Mesothelial cell of epicardium (in vitro differentiated cells): ENCODE measurements around the gene KIRREL1. TPM values are rescaled to one million over a fixed set of nuclear protein-coding genes. Genes with fewer than 3 reads are reported as not detected.

Experiments used
- DNase-seq, 2 experiments: peaks; one replicate each; pipeline ENCODE4 v3.0.0; 2021; ENCODE audit warnings: low spot score in 2 of 2; ENCODE audit not compliant: unreplicated experiment in 2 of 2
- H3K27ac Mint-ChIP-seq: 2 replicates; pipeline ENCODE4 v1.8.0; 2021; ENCODE audit warnings: mixed read lengths
- H3K27me3 Mint-ChIP-seq: 2 replicates; pipeline ENCODE4 v1.8.0; 2021; ENCODE audit warnings: low read depth, mixed read lengths
- H3K36me3 Mint-ChIP-seq: 2 replicates; pipeline ENCODE4 v1.8.0; 2021; ENCODE audit warnings: mixed read lengths
- H3K4me1 Mint-ChIP-seq: 2 replicates; pipeline ENCODE4 v1.8.0; 2021; ENCODE audit warnings: mixed read lengths
- H3K4me3 Mint-ChIP-seq: 2 replicates; pipeline ENCODE4 v1.8.0; 2021; ENCODE audit warnings: mild to moderate bottlenecking, moderate library complexity, mixed read lengths
- H3K9me3 Mint-ChIP-seq: 2 replicates; pipeline ENCODE4 v1.8.0; 2021; ENCODE audit warnings: mixed read lengths
- total RNA-seq: library from RNA; stranded (reverse); gene quantifications from 3 replicates; pipeline ENCODE4 v1.2.1, GENCODE V29; 2021
- TF ChIP-seq, protein P1 (sequence below): fragments of 200-600 bp; sonication (generic); IDR thresholded peaks from one replicate; pipeline ENCODE4 v1.5.0; 2021; ENCODE audit warnings: antibody characterized with exemption; ENCODE audit not compliant: unreplicated experiment

KIRREL1 gene
- total RNA-seq, 1 donor from 2014 or later = 178 TPM

DNA sequence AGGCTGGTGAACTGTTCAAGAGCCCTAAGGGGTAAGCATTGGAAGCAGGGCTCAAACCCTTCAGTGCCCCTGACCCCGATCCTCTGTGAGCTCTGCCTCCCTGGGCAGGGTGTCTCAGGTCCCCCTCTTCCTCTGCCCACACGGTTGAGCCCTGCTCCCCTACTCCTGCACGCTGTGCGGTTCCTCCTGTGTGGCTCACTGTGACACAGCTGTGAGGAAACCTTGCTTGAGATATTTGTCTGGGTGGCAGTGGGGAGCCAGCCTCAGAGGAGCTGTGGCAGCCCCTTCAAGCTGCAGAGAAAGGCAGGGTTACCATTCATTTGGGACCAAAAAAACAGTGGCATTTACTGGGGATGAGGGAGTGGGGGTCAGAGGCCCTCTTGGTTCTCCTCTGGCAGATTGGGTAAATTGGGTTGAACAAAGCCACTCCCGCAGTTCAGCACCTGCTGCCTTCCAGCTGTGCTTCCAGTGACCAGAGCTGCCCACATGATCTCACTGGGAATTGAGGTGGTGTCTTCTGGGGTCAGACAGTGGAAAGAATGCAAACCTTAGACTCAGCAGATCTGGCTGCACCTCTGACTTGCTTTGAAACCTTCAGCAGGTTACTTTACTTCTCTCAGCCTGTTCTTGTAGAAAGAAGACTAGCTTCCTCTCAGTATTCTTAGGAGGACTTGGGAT is 126.7 kb downstream of the KIRREL1 start:
- DNase-seq = no peak
- H3K36me3 Mint-ChIP-seq = no peaks in the 10 kb centered on the region
- no peak overlapping the region for H3K4me3 Mint-ChIP-seq
- peaks cover 57% of the 10 kb centered on the region for H3K4me1 Mint-ChIP-seq
- TF ChIP-seq, protein P1, sequence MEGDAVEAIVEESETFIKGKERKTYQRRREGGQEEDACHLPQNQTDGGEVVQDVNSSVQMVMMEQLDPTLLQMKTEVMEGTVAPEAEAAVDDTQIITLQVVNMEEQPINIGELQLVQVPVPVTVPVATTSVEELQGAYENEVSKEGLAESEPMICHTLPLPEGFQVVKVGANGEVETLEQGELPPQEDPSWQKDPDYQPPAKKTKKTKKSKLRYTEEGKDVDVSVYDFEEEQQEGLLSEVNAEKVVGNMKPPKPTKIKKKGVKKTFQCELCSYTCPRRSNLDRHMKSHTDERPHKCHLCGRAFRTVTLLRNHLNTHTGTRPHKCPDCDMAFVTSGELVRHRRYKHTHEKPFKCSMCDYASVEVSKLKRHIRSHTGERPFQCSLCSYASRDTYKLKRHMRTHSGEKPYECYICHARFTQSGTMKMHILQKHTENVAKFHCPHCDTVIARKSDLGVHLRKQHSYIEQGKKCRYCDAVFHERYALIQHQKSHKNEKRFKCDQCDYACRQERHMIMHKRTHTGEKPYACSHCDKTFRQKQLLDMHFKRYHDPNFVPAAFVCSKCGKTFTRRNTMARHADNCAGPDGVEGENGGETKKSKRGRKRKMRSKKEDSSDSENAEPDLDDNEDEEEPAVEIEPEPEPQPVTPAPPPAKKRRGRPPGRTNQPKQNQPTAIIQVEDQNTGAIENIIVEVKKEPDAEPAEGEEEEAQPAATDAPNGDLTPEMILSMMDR = no peak
- no peak overlapping the region for H3K27ac Mint-ChIP-seq
- H3K9me3 Mint-ChIP-seq = no peaks in the 10 kb centered on the region
- H3K27me3 Mint-ChIP-seq = peaks cover 8% of the 10 kb centered on the region

DNA sequence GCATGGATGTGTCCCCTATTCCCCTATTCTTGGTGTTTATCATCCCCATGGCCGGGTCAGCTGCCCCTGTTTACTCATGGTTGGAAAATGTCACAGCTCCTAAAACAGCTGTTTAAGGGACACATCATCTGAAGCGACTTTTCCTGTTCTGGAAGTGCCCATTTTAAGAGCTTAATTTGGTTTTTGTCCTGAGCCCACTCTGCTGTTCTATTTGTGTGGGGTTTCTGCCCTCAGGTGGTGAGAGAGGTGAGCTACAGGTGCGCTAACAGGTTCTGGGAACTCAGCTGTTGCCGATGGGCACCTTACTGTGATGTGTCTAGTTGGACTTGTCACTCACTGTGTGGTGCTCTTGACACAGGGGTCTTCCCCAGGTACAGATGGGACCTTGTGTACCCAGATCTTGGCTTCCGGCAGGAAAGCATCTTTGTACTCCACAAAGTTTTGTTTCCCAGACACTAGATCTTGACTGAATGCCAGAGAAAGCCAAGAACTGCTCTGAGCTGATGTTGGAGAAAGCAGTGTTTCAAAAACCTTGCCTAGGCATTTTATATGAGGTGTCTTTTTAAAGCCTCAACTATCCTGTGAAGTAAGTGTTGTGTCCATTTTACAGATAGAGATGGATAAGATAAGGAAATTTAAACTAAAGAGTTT is 128.3 kb downstream of the KIRREL1 start:
- no peaks in the 10 kb centered on the region for H3K9me3 Mint-ChIP-seq
- peak in 1 of 2 experiments; percentile 66 for DNase-seq
- peaks cover 45% of the 10 kb centered on the region for H3K4me1 Mint-ChIP-seq
- no peak overlapping the region for H3K27ac Mint-ChIP-seq
- TF ChIP-seq, protein P1 = peak; percentile 61
- H3K27me3 Mint-ChIP-seq = peaks cover 10% of the 10 kb centered on the region
- H3K4me3 Mint-ChIP-seq = no peak overlapping the region
- no peaks in the 10 kb centered on the region for H3K36me3 Mint-ChIP-seq

DNA sequence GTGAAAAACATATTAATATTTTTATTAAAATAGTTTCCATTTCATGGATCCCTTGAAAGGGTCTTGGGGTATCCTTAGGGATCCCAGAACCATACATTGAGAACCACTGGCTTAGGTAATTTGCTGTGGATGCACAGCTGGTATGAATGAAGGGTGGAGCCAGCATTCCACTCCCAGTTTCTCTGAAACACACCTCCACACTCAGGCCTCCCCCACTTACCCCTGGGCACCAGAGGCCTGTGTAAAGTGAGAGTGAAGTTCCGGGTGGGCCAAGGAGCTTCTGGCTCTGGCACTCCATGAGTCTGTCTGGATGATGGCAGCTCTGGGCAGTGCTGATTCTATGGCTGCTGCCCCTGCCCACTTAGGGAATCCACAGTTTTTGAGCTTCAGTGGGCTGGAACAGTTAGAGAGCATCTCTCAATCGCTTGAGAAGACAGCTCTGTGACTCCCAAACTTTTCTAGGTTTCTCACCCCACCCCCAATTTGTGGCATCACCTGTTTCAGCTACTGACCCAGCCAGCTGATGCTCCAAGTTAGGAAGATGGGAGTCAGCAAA is 129.5 kb downstream of the KIRREL1 start:
- TF ChIP-seq, protein P1 = no peak
- no peak for DNase-seq
- H3K4me1 Mint-ChIP-seq = peaks cover 39% of the 10 kb centered on the region

DNA sequence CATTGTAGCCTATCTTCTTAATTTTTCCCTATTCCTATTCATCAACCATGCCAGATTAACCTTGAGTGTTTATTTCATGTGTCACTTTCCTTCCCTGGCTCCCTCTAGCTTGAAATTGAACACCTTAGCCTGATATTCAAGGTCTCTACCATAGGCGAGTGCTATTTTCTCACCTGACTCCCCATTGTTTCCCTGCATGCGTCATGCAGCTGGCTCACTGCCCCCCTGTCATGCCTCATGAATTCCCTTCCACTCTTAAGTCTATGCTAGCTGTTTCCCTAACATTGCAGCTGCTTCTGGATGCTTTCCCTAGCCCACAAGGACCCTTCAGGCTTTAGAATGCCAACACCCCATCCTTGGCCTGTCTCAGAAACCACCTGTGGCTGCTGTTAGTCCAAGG is 130.6 kb downstream of the KIRREL1 start:
- TF ChIP-seq, protein P1 = no peak
- peaks cover 14% of the 10 kb centered on the region for H3K27me3 Mint-ChIP-seq

More for the DNA sequence above, 129.5 kb downstream of the KIRREL1 start:
- Mint-ChIP-seq H3K27me3 (peaks cover 14% of the 10 kb centered on the region), H3K36me3 (no peaks in the 10 kb centered on the region), H3K9me3 (no peaks in the 10 kb centered on the region), H3K27ac (no peak overlapping the region), H3K4me3 (no peak overlapping the region)

DNA sequence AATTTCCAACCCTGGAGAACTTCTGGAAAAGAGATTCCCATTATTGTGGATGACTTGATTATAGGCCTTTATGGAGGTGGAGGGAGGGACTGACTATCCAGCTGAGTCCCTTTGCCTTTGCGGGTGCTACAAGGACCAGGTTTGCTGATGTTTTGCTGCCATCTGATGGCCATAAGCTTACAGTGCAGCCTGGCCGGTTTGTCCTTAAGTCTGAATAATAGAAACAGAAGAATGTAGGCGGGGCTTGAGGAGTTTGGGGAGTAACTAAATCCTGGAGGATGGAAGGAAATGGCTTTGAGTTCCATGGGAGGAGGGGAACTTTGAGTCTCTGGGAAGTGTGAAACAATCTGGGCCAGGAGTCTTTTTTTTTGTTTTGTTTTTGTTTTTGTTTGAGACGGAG is 131.6 kb downstream of the KIRREL1 start:
- TF ChIP-seq, protein P1 = peak; percentile 77
- Mint-ChIP-seq H3K4me3 (no peak overlapping the region), H3K27ac (no peak overlapping the region)

More for the DNA sequence above, 130.6 kb downstream of the KIRREL1 start:
- no peak for DNase-seq
- H3K27ac Mint-ChIP-seq = no peak overlapping the region
- peaks cover 27% of the 10 kb centered on the region for H3K4me1 Mint-ChIP-seq
- no peak overlapping the region for H3K4me3 Mint-ChIP-seq
- no peaks in the 10 kb centered on the region for H3K36me3 Mint-ChIP-seq
- H3K9me3 Mint-ChIP-seq = no peaks in the 10 kb centered on the region

More for the DNA sequence above, 131.6 kb downstream of the KIRREL1 start:
- H3K36me3 Mint-ChIP-seq = no peaks in the 10 kb centered on the region
- peaks cover 18% of the 10 kb centered on the region for H3K27me3 Mint-ChIP-seq
- peaks cover 19% of the 10 kb centered on the region for H3K4me1 Mint-ChIP-seq
- H3K9me3 Mint-ChIP-seq = no peaks in the 10 kb centered on the region
- DNase-seq = peak; percentile 51 to 85
